ENCODE measurements around the gene CD244. TPM values are rescaled to one million over a fixed set of nuclear protein-coding genes. Genes with fewer than 3 reads are reported as not detected.
"Not testable (repeated sequence)": the region's sequence is repeated elsewhere in the genome, so short reads cannot be mapped to it uniquely, and the experiment has no call there.

Gene CD244, protein sequence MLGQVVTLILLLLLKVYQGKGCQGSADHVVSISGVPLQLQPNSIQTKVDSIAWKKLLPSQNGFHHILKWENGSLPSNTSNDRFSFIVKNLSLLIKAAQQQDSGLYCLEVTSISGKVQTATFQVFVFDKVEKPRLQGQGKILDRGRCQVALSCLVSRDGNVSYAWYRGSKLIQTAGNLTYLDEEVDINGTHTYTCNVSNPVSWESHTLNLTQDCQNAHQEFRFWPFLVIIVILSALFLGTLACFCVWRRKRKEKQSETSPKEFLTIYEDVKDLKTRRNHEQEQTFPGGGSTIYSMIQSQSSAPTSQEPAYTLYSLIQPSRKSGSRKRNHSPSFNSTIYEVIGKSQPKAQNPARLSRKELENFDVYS
- 0.48 TPM for total RNA-seq
- long read RNA-seq, result 0 reads

- intact Hi-C loops (cut with DNase I), result no loop called here
- ATAC-seq (ENCODE audit: poor library complexity) (peak; percentile 51), DNase-seq (peak; percentile 66)
Observed at GRCh38 chr1:160862203-160863060, at the start of gene CD244. Gene CD244, minus strand, starts transcription at chr1:160862887. Its CDS starts 210 bp downstream, at chr1:160862677.

GRCh38 chr1:160911925-160912324, 49.2 kb upstream of the CD244 start:
- no peak for DNase-seq
- ATAC-seq (ENCODE audit: poor library complexity), result no peak
- intact Hi-C loops (cut with DNase I), result no loop called here

DNA sequence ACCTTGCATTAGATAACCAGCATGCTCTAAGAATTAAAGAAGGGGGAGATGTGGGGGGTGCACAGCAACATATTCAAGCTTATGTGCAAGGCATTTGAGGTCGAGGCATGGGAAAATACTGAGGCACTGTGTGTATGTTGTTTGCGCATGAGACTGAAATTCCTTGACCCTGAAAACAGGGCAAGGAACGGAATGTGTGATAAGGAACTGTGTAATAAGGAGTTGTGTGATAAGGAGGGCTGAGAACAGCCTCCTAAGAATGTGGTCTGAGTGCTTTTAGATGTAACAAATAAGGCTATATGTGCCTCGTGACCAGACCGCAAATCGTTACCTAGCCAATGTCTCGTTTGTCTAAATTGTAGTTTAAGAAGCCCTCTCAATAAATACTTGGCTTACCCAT, 48.8 kb upstream of the CD244 start:
- intact Hi-C loops (cut with DNase I), result no loop called here
- DNase-seq (no peak), ATAC-seq (ENCODE audit: poor library complexity) (no peak)

GRCh38 chr1:160910170-160910750, 47.6 kb upstream of the CD244 start:
- intact Hi-C loops (cut with DNase I), result no loop called here
- DNase-seq, result no peak
- no peak for ATAC-seq (ENCODE audit: poor library complexity)

- ATAC-seq (ENCODE audit: poor library complexity) (peak; percentile 58), DNase-seq (no peak)
- intact Hi-C loops (cut with DNase I), result no loop called here
Observed at GRCh38 chr1:160907976-160908375, 45.3 kb upstream of the CD244 start.

- ATAC-seq (ENCODE audit: poor library complexity), result no peak
- intact Hi-C loops (cut with DNase I), result no loop called here
Observed at GRCh38 chr1:160905617-160905989, 42.9 kb upstream of the CD244 start.

DNA sequence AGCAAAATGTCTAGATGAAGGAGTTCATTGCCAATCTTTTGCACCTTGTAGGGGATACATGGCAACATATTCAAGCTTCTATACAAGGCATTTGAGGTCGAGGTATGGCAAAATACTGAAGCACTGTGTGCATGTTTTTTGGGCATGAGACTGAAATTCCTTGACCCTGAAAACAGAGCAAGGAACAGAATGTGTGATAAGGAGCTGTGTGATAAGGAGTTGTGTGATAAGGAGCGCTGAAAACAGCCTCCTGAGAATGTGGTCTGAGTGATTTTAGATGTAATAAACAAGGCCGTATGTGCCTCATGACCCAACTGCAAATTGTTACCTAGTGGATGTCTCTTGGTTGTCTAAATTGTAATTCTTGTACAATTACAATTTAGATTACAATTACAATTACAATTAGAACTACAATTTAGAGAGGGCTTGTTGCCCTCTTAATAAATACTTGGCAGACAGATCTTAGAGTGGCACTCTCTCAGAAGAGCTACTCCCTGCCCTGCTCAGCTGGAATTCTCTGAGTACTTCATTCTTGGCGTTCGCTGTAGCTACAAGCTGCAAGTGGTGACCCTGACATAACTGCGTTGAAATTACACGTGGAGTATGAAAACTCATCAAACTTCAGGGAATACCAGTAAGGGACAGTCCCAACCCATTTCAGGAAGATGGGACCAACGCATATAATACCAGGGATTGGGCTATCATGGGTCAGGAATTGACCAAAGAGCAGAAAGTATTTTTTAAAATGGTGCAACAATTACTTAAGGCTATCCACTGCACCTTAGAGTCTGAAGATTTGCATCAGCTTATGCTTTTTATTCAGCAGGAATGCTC, 42.3 kb upstream of the CD244 start:
- intact Hi-C loops (cut with DNase I), result no loop called here
- DNase-seq (no peak), ATAC-seq (ENCODE audit: poor library complexity) (peak; percentile 82)

More at GRCh38 chr1:160905617-160905989, 42.9 kb upstream of the CD244 start:
- DNase-seq, result no peak

DNA sequence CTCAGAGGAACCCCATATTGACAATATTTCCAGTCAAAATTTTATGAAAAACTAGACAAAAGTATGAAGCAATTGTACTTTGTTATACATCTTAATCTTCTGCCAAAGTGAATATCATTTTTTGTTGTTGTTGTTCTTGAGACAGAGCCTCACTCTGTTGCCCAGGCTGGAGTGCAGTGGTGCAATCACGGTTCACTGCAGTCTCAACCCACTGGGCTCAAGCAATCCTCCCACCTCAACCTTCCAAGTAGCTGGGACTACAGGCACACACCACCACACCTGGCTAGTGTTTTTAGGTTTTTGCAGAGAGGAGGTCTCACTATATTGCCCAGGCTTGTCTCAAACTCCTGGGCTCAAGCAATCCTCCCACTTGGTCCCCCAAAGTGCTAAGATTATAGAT, 39.6 kb upstream of the CD244 start:
- ATAC-seq (ENCODE audit: poor library complexity); DNase-seq; intact Hi-C loops (cut with DNase I): not testable (repeated sequence)

DNA sequence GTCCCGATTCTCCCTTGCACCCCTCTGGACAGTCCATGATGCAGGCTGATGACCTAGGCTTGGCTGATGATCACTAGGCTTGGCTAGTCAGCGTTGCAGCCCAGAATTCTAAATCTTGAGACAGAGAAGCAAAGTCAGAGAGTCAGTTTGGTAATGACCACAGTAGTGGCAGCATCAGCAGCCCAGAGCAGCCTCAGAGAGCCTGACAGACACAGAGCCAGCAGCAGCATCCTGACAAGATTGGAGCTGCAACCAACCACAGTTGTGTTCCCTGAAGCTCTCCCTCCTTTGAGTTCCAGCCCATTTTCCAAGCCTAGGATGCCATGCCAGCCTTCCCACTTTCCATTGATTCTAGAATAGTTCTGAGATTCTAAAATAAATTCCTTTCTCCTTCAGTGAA, 39.1 kb upstream of the CD244 start:
- intact Hi-C loops (cut with DNase I), result no loop called here
- no peak for ATAC-seq (ENCODE audit: poor library complexity)
- DNase-seq, result no peak

GRCh38 chr1:160900683-160901082, 38.0 kb upstream of the CD244 start:
- ATAC-seq (ENCODE audit: poor library complexity); DNase-seq; intact Hi-C loops (cut with DNase I): not testable (repeated sequence)

DNA sequence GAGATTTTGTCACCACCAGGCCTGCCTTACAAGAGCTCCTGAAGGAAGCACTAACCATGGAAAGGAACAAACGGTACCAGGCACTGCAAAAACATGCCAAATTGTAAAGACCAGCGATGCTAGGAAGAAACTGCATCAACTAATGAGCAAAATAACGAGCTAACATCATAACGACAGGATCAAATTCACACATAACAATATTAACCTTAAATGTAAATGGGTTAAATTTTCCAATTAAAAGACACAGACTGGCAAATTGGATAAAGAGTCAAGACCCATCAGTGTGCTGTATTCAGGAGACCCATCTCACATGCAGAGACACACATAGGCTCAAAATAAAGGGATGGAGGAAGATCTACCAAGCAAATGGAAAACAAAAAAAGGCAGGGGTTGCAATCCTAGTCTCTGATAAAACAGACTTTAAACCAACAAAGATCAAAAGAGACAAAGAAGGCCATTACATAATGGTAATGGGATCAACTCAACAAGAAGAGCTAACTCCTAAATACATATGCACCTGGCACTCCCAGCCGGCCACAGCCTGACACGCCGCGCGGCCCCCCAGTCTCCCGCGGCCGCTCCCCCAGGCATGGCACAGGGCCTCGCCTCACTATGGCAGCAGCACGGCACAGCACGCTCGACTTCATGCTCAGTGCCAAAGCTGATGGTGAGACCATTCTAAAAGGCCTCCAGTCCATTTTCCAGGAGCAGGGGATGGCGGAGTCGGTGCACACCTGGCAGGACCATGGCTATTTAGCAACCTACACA, 31.9 kb upstream of the CD244 start:
- ATAC-seq (ENCODE audit: poor library complexity); intact Hi-C loops (cut with DNase I); DNase-seq: not testable (repeated sequence)

GRCh38 chr1:160891474-160891873, 28.8 kb upstream of the CD244 start:
- DNase-seq (no peak), ATAC-seq (ENCODE audit: poor library complexity) (no peak)
- intact Hi-C loops (cut with DNase I), result no loop called here

DNA sequence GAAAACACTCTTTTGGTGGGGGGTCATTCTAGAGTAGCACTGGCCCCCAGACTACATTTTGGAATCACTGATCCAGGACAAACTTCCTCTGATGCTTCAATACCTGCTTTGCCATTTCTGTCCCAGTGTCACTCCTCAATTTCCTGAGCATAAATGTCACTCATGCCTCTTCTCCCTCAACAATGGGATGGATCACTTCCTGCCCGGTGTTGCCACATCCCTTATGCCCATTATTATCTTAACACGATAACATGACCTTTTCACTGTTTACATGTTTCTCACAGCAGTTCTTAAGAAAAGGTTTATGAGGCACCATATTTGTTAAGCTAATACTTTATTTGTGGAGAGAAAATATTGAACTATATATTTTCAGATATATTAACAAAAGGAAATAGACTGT, 26.2 kb upstream of the CD244 start:
- ATAC-seq (ENCODE audit: poor library complexity), result no peak
- intact Hi-C loops (cut with DNase I), result no loop called here
- no peak for DNase-seq

DNA sequence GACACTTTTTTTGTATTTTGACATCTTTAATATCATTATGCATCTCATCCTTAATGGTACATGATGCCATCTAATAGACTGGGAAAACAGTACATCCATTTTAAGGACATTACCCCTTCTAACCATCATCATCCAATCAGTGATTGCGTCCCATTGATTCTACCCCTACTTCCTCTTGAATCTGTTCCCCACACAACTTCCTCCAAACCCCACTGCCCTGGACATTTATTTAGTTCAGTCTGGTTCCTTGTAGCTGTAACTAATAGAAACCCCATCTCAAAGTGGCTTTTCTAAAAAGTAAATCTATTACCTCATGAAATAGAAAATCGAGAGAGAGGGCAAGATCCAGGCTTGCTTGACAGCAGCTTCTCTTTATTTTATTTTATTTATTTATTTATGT, 24.4 kb upstream of the CD244 start:
- intact Hi-C loops (cut with DNase I), result no loop called here
- DNase-seq (no peak), ATAC-seq (ENCODE audit: poor library complexity) (no peak)

DNA sequence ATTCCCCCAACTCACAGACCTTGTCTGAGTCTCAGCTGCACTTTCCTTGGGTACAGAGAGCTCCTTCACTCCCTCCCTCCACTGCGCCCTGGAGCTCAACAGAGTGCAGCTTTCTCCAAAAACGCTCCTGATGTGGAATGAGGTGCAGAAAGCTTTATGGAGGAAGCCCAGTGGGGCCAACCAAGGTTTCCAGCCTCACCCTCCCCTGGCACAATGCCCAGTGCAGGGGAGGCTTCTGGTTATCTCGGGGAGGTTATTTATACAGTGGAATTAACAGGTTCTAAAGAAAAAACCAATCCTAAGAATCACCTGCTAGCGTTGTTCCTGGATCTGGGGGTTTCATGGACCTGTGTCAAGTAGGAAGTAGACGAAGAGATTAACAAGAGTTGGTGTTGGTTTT, 22.4 kb upstream of the CD244 start, which contains the start of gene ITLN1:
TSS of gene ITLN1 (minus strand) at position 139 of the 400 bp plus-strand sequence. CDS start 303 bp downstream, outside the sequence.
- ATAC-seq (ENCODE audit: poor library complexity) (no peak), DNase-seq (no peak)
- intact Hi-C loops (cut with DNase I), result no loop called here

GRCh38 chr1:160884579-160884978, 21.9 kb upstream of the CD244 start:
- ATAC-seq (ENCODE audit: poor library complexity) (no peak), DNase-seq (no peak)

GRCh38 chr1:160883581-160884513, 21.2 kb upstream of the CD244 start:
- intact Hi-C loops (cut with DNase I), result no loop called here
- DNase-seq (no peak), ATAC-seq (ENCODE audit: poor library complexity) (no peak)

More at GRCh38 chr1:160884579-160884978, 21.9 kb upstream of the CD244 start:
- intact Hi-C loops (cut with DNase I), result no loop called here

All from Right ventricle myocardium superior (tissue), 1 donor.